Mucosa of rectum (tissue), 2 donors: ENCODE measurements around the gene OR10G8.
"Not testable (repeated sequence)": the region's sequence is repeated elsewhere in the genome, so short reads cannot be mapped to it uniquely, and the experiment has no call there.

Experiments
- H3K27ac ChIP-seq, 2 donors: one replicate each; pipeline ENCODE4 v1.7.0; 2013; ENCODE audit warnings: inconsistent platforms in 2 of 2, low read depth in 2 of 2, low read length in 2 of 2
- H3K27me3 ChIP-seq, 2 donors: one replicate each; pipeline ENCODE4 v1.7.0; 2013; ENCODE audit warnings: low read length in 2 of 2; ENCODE audit not compliant: control insufficient read depth in 2 of 2, insufficient read depth in 2 of 2
- H3K36me3 ChIP-seq, 2 donors: one replicate each; pipeline ENCODE4 v1.7.0; 2013; ENCODE audit warnings: low read length in 2 of 2; ENCODE audit not compliant: control insufficient read depth in 2 of 2, insufficient read depth in 2 of 2
- H3K4me1 ChIP-seq, 2 donors: one replicate each; pipeline ENCODE4 v1.7.0; 2013; ENCODE audit warnings: low read length in 2 of 2, mild to moderate bottlenecking in 1 of 2; ENCODE audit not compliant: control insufficient read depth in 2 of 2, insufficient read depth in 2 of 2
- H3K4me3 ChIP-seq, 2 donors: one replicate each; pipeline ENCODE4 v1.7.0; 2013; ENCODE audit warnings: low read length in 2 of 2
- H3K9ac ChIP-seq, 2 donors: one replicate each; pipeline ENCODE4 v1.7.0; 2013; ENCODE audit warnings: low read length in 2 of 2, low read depth in 1 of 2, mild to moderate bottlenecking in 1 of 2
- H3K9me3 ChIP-seq, 2 donors: one replicate each; pipeline ENCODE4 v1.7.0; 2013; ENCODE audit warnings: low read length in 2 of 2; ENCODE audit not compliant: control insufficient read depth in 2 of 2
- donor health status: healthy.
- donor health status: Normal muscosa, but diverticular disease.

The OR10G8 gene

GRCh38 chr11:124026498-124026897 is at the start of gene OR10G8:
OR10G8 (plus strand) TSS chr11:124026798; CDS start chr11:124029623, 2,825 bp downstream.
- no peaks in the 10 kb centered on the region for H3K36me3 ChIP-seq
- H3K9ac ChIP-seq: no peak within 1 kb of the TSS
- no peak within 1 kb of the TSS for H3K27ac ChIP-seq
- H3K4me3 ChIP-seq: no peak within 1 kb of the TSS
- no peaks in the 10 kb centered on the region for H3K9me3 ChIP-seq
- no peaks in the 10 kb centered on the region for H3K4me1 ChIP-seq
- H3K27me3 ChIP-seq: no peaks in the 10 kb centered on the region

- Histone ChIP-seq H3K4me3 (no peak within 1 kb of the TSS), H3K27me3 (no peaks in the 10 kb centered on the region), H3K4me1 (no peaks in the 10 kb centered on the region), H3K27ac (no peak within 1 kb of the TSS), H3K9me3 (no peaks in the 10 kb centered on the region), H3K36me3 (no peaks in the 10 kb centered on the region), H3K9ac (no peak within 1 kb of the TSS)
These were observed 48.8 kb upstream of the OR10G8 start, which contains the start of gene OR10S1 for GRCh38 chr11:123977731-123978347. OR10S1 (minus strand) TSS chr11:123977781; CDS start chr11:123977664, 117 bp downstream.

- Histone ChIP-seq H3K4me1 (no peaks in the 10 kb centered on the region), H3K9me3 (no peaks in the 10 kb centered on the region), H3K9ac (no peak overlapping the region), H3K4me3 (no peak overlapping the region), H3K27ac (no peak overlapping the region), H3K27me3 (no peaks in the 10 kb centered on the region), H3K36me3 (no peaks in the 10 kb centered on the region)
These were observed 47.3 kb upstream of the OR10G8 start for GRCh38 chr11:123979311-123979710.

GRCh38 chr11:123995119-123995518 is 31.5 kb upstream of the OR10G8 start, which contains the start of gene OR10G6:
OR10G6 (minus strand) TSS chr11:123995161; CDS start chr11:123995161, 0 bp downstream.
- H3K9ac ChIP-seq: no peak within 1 kb of the TSS
- H3K4me1 ChIP-seq: no peaks in the 10 kb centered on the region
- no peak within 1 kb of the TSS for H3K4me3 ChIP-seq
- H3K27ac ChIP-seq: no peak within 1 kb of the TSS
- no peaks in the 10 kb centered on the region for H3K9me3 ChIP-seq
- H3K36me3 ChIP-seq: no peaks in the 10 kb centered on the region
- no peaks in the 10 kb centered on the region for H3K27me3 ChIP-seq

GRCh38 chr11:124012697-124013096 is 13.9 kb upstream of the OR10G8 start, which contains the start of gene OR10G4:
OR10G4 (plus strand) TSS chr11:124012997; CDS start chr11:124015575, 2,578 bp downstream.
- H3K4me3 ChIP-seq: no peak within 1 kb of the TSS
- H3K4me1 ChIP-seq: no peaks in the 10 kb centered on the region
- H3K36me3 ChIP-seq: no peaks in the 10 kb centered on the region
- H3K27ac ChIP-seq: no peak within 1 kb of the TSS
- H3K27me3 ChIP-seq: no peaks in the 10 kb centered on the region
- no peak within 1 kb of the TSS for H3K9ac ChIP-seq
- H3K9me3 ChIP-seq: no peaks in the 10 kb centered on the region

- H3K9me3 ChIP-seq, H3K9ac ChIP-seq, H3K27ac ChIP-seq, H3K4me1 ChIP-seq, H3K36me3 ChIP-seq, H3K27me3 ChIP-seq, H3K4me3 ChIP-seq: not testable (repeated sequence)
These were observed 10.8 kb upstream of the OR10G8 start for GRCh38 chr11:124015837-124016236.

GRCh38 chr11:124036666-124037065 is 10.1 kb downstream of the OR10G8 start:
- H3K27ac ChIP-seq: no peak overlapping the region
- no peak overlapping the region for H3K9ac ChIP-seq
- H3K9me3 ChIP-seq: no peaks in the 10 kb centered on the region
- H3K4me3 ChIP-seq: no peak overlapping the region
- H3K4me1 ChIP-seq: no peaks in the 10 kb centered on the region
- no peaks in the 10 kb centered on the region for H3K36me3 ChIP-seq
- H3K27me3 ChIP-seq: no peaks in the 10 kb centered on the region

GRCh38 chr11:124039557-124039956 is 13.0 kb downstream of the OR10G8 start:
- Histone ChIP-seq H3K9ac (no peak overlapping the region), H3K4me1 (no peaks in the 10 kb centered on the region)

GRCh38 chr11:124041254-124041653 is 14.7 kb downstream of the OR10G8 start, which contains the start of gene OR10G7:
OR10G7 (minus strand) TSS chr11:124041325; CDS start chr11:124039001, 2,324 bp downstream.
- Histone ChIP-seq H3K36me3 (no peaks in the 10 kb centered on the region), H3K9ac (no peak within 1 kb of the TSS), H3K27me3 (no peaks in the 10 kb centered on the region), H3K27ac (no peak within 1 kb of the TSS), H3K4me1 (no peaks in the 10 kb centered on the region), H3K4me3 (no peak within 1 kb of the TSS), H3K9me3 (no peaks in the 10 kb centered on the region)

More at GRCh38 chr11:124039557-124039956, 13.0 kb downstream of the OR10G8 start:
- Histone ChIP-seq H3K9me3 (no peaks in the 10 kb centered on the region), H3K27ac (no peak overlapping the region), H3K4me3 (no peak overlapping the region), H3K27me3 (no peaks in the 10 kb centered on the region), H3K36me3 (no peaks in the 10 kb centered on the region)

- Histone ChIP-seq H3K27me3 (no peaks in the 10 kb centered on the region), H3K4me3 (no peak overlapping the region), H3K27ac (no peak overlapping the region), H3K4me1 (no peaks in the 10 kb centered on the region), H3K9me3 (no peaks in the 10 kb centered on the region), H3K9ac (no peak overlapping the region), H3K36me3 (no peaks in the 10 kb centered on the region)
These were observed 16.8 kb downstream of the OR10G8 start for GRCh38 chr11:124043420-124043819.
